Nephron progenitor cell (in vitro differentiated cells): ENCODE measurements around the gene TOMM40L.

Experiments
- DNase-seq: peaks from one replicate; pipeline ENCODE4 v3.0.0; 2021
- H3K27ac Mint-ChIP-seq: 2 replicates; pipeline ENCODE4 v1.8.0; 2021; ENCODE audit warnings: mild to moderate bottlenecking, moderate library complexity, mixed read lengths
- H3K27me3 Mint-ChIP-seq: 2 replicates; pipeline ENCODE4 v1.8.0; 2021; ENCODE audit warnings: mild to moderate bottlenecking, low read depth, mixed read lengths; ENCODE audit not compliant: poor library complexity
- H3K36me3 Mint-ChIP-seq: 2 replicates; pipeline ENCODE4 v1.8.0; 2021; ENCODE audit warnings: low read depth, mixed read lengths
- H3K4me1 Mint-ChIP-seq: 2 replicates; pipeline ENCODE4 v1.8.0; 2021; ENCODE audit warnings: mixed read lengths
- H3K4me3 Mint-ChIP-seq: 2 replicates; pipeline ENCODE4 v1.8.0; 2021; ENCODE audit warnings: mild to moderate bottlenecking, moderate library complexity, mixed read lengths
- H3K9me3 Mint-ChIP-seq: 2 replicates; pipeline ENCODE4 v1.8.0; 2021; ENCODE audit warnings: mild to moderate bottlenecking, moderate library complexity, mixed read lengths
- TF ChIP-seq, protein P1 (sequence below): fragments of 200-600 bp; sonication (generic); IDR thresholded peaks from 2 replicates; pipeline ENCODE4 v1.5.0; 2021; ENCODE audit warnings: antibody characterized with exemption

TOMM40L gene

DNA sequence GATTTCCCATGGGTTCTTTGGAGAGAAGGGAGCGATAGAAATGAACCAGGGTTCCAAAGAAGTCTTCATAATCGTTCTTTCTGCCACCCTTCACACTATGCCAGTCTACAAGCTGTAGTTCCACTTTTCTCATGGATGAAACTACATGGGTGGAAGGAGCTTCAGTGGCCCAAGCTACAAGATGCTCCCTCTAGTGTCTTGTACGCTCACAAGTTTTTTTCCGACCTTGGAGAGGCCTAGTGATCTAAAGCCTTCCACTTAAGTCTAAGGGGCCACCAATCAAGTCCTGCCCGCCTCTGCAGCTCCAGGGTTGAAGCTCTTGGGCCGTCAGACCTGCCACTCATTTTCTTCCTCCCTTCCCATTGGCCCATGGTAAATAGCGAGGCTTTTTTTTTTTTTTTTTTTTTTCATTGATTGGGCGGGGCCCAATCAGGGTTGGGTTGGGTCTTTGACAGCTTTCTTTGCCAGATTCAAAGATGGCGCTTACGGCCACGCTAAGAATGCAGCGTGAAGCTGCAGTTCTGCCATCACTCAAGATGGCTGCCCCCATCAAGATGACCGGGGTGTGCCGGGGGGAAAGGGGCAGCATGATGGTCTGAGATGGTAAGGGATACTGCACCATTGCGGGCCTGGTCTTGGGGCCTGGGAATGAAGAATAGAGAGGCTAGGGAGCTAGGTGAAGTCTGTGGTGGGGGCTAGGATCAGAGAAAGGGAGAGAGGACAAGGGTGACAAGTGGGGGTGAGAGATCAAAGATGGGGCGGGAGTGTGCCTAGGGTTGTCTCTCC lies at the start of gene TOMM40L:
TSS of gene TOMM40L (plus strand) at position 527 of the 786 bp plus-strand sequence. CDS start 430 bp downstream, outside the sequence.
- TF ChIP-seq, protein P1, sequence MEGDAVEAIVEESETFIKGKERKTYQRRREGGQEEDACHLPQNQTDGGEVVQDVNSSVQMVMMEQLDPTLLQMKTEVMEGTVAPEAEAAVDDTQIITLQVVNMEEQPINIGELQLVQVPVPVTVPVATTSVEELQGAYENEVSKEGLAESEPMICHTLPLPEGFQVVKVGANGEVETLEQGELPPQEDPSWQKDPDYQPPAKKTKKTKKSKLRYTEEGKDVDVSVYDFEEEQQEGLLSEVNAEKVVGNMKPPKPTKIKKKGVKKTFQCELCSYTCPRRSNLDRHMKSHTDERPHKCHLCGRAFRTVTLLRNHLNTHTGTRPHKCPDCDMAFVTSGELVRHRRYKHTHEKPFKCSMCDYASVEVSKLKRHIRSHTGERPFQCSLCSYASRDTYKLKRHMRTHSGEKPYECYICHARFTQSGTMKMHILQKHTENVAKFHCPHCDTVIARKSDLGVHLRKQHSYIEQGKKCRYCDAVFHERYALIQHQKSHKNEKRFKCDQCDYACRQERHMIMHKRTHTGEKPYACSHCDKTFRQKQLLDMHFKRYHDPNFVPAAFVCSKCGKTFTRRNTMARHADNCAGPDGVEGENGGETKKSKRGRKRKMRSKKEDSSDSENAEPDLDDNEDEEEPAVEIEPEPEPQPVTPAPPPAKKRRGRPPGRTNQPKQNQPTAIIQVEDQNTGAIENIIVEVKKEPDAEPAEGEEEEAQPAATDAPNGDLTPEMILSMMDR = peak; percentile 31
- DNase-seq = peak; percentile 84
- Mint-ChIP-seq H3K36me3 (peaks cover 11% of the 10 kb centered on the region), H3K9me3 (no peaks in the 10 kb centered on the region), H3K4me1 (peaks cover 41% of the 10 kb centered on the region), H3K4me3 (peak within 1 kb of the TSS; percentile 98), H3K27me3 (peaks cover 14% of the 10 kb centered on the region), H3K27ac (peak within 1 kb of the TSS; percentile 91)

DNA sequence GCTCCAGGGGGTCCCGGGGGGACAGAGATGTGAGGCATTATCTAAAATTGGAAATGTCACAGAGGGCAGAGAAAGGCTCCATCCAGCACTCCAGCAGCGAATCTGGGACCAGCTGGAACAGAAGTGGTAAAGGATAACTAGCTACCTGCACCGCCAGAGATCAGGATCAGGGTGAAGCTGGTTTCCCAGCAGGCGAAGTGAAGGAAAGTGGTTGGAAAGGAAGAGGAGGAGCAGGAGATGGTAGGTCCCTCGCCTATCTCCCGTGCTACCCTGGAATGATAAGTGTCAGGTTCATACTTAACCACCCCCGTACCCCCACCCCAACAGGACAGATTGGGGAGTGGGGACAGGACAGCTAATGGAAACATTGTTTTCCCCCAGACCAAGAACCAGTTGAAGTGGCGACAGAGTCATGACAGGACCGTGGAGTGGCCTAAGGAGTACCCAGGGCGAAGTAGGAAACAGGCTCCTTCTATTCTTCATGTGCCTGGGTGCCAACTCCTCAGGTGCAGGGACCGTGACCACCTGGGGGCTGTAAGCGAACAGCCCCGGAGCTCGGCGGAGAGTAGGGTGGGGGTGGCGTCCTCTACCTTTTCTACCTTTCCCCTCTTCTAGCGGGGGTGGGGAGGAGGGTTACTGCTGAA lies 49.3 kb upstream of the TOMM40L start:
- H3K4me1 Mint-ChIP-seq = peaks cover 31% of the 10 kb centered on the region
- TF ChIP-seq, protein P1 = no peak
- peaks cover 2% of the 10 kb centered on the region for H3K27me3 Mint-ChIP-seq
- H3K4me3 Mint-ChIP-seq = peak overlapping the region; percentile 100
- peak overlapping the region; percentile 86 for H3K27ac Mint-ChIP-seq
- peaks cover 28% of the 10 kb centered on the region for H3K36me3 Mint-ChIP-seq
- no peak for DNase-seq
- no peaks in the 10 kb centered on the region for H3K9me3 Mint-ChIP-seq

DNA sequence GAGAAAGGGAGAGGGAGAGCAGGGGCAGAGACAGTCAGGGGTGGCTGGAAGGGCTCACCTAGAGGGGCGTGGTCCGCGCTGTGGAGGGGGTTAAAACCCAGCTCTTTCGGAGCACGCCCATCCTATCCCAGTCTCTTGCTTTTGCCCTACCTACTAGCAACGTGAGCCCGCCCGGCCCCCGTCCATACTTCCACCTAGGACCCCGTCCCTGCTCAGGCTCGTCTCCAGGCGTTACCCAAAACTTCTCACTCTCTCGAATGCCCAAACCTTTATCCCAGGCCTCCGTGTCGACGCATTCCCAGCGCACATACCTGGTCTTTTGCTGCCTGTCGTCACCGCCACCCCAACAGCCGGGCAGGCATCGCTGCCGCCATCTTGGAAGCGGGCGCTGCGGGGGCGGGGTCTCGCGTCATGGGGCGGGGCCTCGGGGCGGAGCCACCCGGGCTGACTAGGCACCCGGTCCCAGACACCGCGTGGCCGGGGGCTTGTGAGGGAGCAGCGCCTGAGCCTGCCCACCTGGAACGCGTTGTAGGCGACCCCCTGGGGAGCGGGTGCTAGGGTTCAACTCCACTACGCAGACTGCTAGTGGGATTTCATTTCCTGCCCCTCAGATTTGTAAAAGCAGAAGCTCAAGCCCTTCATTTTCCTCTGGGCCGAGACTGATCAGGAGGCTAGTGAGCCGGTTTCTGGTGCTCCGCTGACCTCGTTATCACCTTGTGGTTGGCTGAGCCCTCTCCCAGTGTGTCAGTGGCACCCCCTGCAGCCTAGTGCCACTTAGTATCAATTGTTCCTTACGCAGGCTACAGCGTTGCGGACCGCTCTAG lies 48.5 kb upstream of the TOMM40L start, which contains the start of gene B4GALT3:
TSS of gene B4GALT3 (minus strand) at position 396 of the 824 bp plus-strand sequence. CDS start 1,447 bp downstream, outside the sequence.
- H3K27me3 Mint-ChIP-seq = peaks cover 7% of the 10 kb centered on the region
- peak within 1 kb of the TSS; percentile 100 for H3K4me3 Mint-ChIP-seq
- no peaks in the 10 kb centered on the region for H3K9me3 Mint-ChIP-seq
- TF ChIP-seq, protein P1 = no peak
- H3K36me3 Mint-ChIP-seq = peaks cover 23% of the 10 kb centered on the region
- H3K27ac Mint-ChIP-seq = peak within 1 kb of the TSS; percentile 99
- H3K4me1 Mint-ChIP-seq = peaks cover 31% of the 10 kb centered on the region
- DNase-seq = peak; percentile 98

DNA sequence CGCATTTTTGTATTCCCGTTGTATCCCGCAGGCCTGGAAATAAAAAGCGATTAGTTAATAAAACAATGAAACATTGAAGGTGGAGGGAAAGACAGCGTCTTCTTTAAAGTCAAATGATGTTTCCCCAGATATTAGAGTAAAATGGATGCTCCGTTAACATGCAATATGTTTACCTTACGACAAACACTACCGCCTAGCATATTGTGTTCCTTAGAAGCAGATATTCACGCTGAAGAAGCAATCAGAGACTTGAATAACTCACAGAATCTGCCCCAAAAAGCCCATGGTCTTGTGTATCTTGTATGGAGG lies 48.0 kb upstream of the TOMM40L start:
- peak overlapping the region; percentile 100 for H3K4me3 Mint-ChIP-seq
- DNase-seq = no peak
- peaks cover 18% of the 10 kb centered on the region for H3K36me3 Mint-ChIP-seq
- TF ChIP-seq, protein P1 = no peak
- no peak overlapping the region for H3K27ac Mint-ChIP-seq
- H3K27me3 Mint-ChIP-seq = peaks cover 10% of the 10 kb centered on the region
- H3K4me1 Mint-ChIP-seq = peaks cover 31% of the 10 kb centered on the region
- H3K9me3 Mint-ChIP-seq = no peaks in the 10 kb centered on the region

DNA sequence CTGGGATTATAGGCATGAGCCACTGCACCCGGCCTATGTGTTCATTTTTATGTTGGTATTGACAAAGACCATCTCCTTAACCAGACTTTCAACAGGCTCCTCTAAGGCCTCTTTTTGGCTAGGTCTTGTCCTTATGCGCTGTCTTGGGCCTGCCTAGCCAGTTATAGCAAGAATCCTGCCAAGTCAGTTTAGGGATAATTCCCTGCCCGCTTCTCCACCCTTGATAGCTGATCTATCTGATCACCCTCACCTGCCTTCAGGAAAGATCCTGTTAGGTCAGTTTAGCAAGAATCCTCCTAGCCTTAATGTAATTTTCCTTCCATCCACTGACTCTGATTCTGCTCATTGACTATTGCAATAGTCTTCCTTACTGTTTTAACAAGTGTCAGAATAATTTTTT lies 46.2 kb upstream of the TOMM40L start:
- Mint-ChIP-seq H3K4me3 (no peak overlapping the region), H3K27me3 (peaks cover 12% of the 10 kb centered on the region), H3K27ac (no peak overlapping the region), H3K9me3 (no peaks in the 10 kb centered on the region), H3K4me1 (peaks cover 31% of the 10 kb centered on the region), H3K36me3 (peaks cover 1% of the 10 kb centered on the region)
- TF ChIP-seq, protein P1 = no peak
- DNase-seq = no peak
